ENCODE measurements around the gene MRTFA.

GRCh38 chr22:40641269-40641668 is 4.8 kb upstream of the MRTFA start:
- no peak for TF ChIP-seq CTCF (IDR thresholded peaks at IDR 0.05)
- TF ChIP-seq POLR2A (IDR thresholded peaks at IDR 0.05): no peak

Data from adrenal gland (tissue), 5 donors.